HG03066 (cell line): ENCODE data around the gene LY6G5C.
A peak's percentile ranks its signal among the peaks of the same experiment; 100 is the strongest.

Source experiments
- ATAC-seq: cut with Tn5 transposase; IDR thresholded peaks from one replicate; pipeline ENCODE4 v1.9.1; 2021; ENCODE audit warnings: low read depth; ENCODE audit not compliant: unreplicated experiment

Gene LY6G5C

GRCh38 chr6:31691564-31692108 is 10.8 kb upstream of the LY6G5C start:
- ATAC-seq, result no peak

GRCh38 chr6:31691078-31691463 is 10.2 kb upstream of the LY6G5C start:
- ATAC-seq, result no peak

GRCh38 chr6:31690231-31691077 is 9.6 kb upstream of the LY6G5C start:
- no peak for ATAC-seq

- no peak for ATAC-seq
These were observed 8.6 kb upstream of the LY6G5C start for GRCh38 chr6:31689249-31690110.

GRCh38 chr6:31687860-31688693 is 7.2 kb upstream of the LY6G5C start:
- no peak for ATAC-seq

GRCh38 chr6:31687321-31687720 is 6.5 kb upstream of the LY6G5C start:
- ATAC-seq, result no peak

GRCh38 chr6:31686483-31686882 is 5.6 kb upstream of the LY6G5C start:
- ATAC-seq, result no peak

- ATAC-seq, result no peak
These were observed 2.7 kb upstream of the LY6G5C start for GRCh38 chr6:31683591-31683990.

- ATAC-seq, result no peak
These were observed 336 bp upstream of the LY6G5C start for GRCh38 chr6:31681135-31681671.

GRCh38 chr6:31677955-31678354 is 2.9 kb downstream of the LY6G5C start:
- ATAC-seq, result no peak

- ATAC-seq, result no peak
These were observed 4.0 kb downstream of the LY6G5C start for GRCh38 chr6:31676904-31677303.

GRCh38 chr6:31676322-31676903 is 4.5 kb downstream of the LY6G5C start:
- no peak for ATAC-seq

- no peak for ATAC-seq
These were observed 11.2 kb downstream of the LY6G5C start, which contains the start of gene LY6G5B for GRCh38 chr6:31669676-31670075. LY6G5B (plus strand) TSS chr6:31669976; CDS start chr6:31670951, 975 bp downstream.

- no peak for ATAC-seq
These were observed 14.4 kb downstream of the LY6G5C start for GRCh38 chr6:31666337-31666965.

GRCh38 chr6:31665501-31666336 is 15.1 kb downstream of the LY6G5C start, which contains the start of gene CSNK2B:
CSNK2B (plus strand) TSS chr6:31666080; CDS start chr6:31666832, 752 bp downstream.
- peak; percentile 66 for ATAC-seq

GRCh38 chr6:31664790-31665500 is 15.9 kb downstream of the LY6G5C start, which contains the start of gene GPANK1:
GPANK1 (minus strand) TSS chr6:31664997; CDS start chr6:31664478, 519 bp downstream.
- peak; percentile 37 for ATAC-seq

- no peak for ATAC-seq
These were observed 16.7 kb downstream of the LY6G5C start for GRCh38 chr6:31663961-31664789.
